Stomach (tissue), 9 donors: ENCODE measurements around the gene COX4I2. TPM values are rescaled to one million over a fixed set of nuclear protein-coding genes. Genes with fewer than 3 reads are reported as not detected.
A peak's percentile ranks its signal among the peaks of the same experiment; 100 is the strongest.

ENCODE experiments used
- DNase-seq, 2 donors: peaks; one replicate each; pipeline versions ENCODE4 v3.0.0 to v3.0.0-alpha.2; 2013 to 2019
- H3K27ac ChIP-seq, 5 donors: fragments of 200-600 bp in 4 of 5; sonication (generic) in 4 of 5; one replicate each; pipeline ENCODE4 v1.5.1; 2013 to 2019; ENCODE audit warnings: mild to moderate bottlenecking in 1 of 5, moderate library complexity in 1 of 5
- H3K27me3 ChIP-seq, 3 donors: fragments of 200-600 bp; sonication (generic); one replicate each; pipeline ENCODE4 v1.5.1; 2017 to 2019; ENCODE audit warnings: mixed run types in 1 of 3
- H3K36me3 ChIP-seq, 4 donors: fragments of 200-600 bp; sonication (generic); 1 replicate in 3 of 4; 2 replicates in 1 of 4; pipeline ENCODE4 v1.5.1; 2016 to 2019
- H3K4me1 ChIP-seq, 4 donors: fragments of 200-600 bp; sonication (generic); one replicate each; pipeline ENCODE4 v1.5.1; 2016 to 2019
- H3K4me3 ChIP-seq, 4 donors: fragments of 200-600 bp; sonication (generic) in 3 of 4; one replicate each; pipeline ENCODE4 v1.5.1; 2016 to 2019; ENCODE audit warnings: mild to moderate bottlenecking in 1 of 4
- H3K9me3 ChIP-seq, 4 donors: fragments of 200-600 bp; sonication (generic); one replicate each; pipeline ENCODE4 v1.5.1; 2016 to 2019
- EP300 ChIP-seq: sonication (generic); formaldehyde crosslinking; IDR thresholded peaks from one replicate; pipeline ENCODE4 v1.6.1; 2017; ENCODE audit warnings: antibody characterized with exemption
- POLR2A ChIP-seq, 4 donors: fragments of 450-650 bp; IDR thresholded peaks; one replicate each; pipeline ENCODE4 v1.6.1; 2016; ENCODE audit warnings: antibody characterized with exemption in 4 of 4, control low read depth in 2 of 4, mild to moderate bottlenecking in 1 of 4, moderate library complexity in 1 of 4
- POLR2AphosphoS5 ChIP-seq, 3 donors: sonication (generic); formaldehyde crosslinking; IDR thresholded peaks; one replicate each; pipeline ENCODE4 v1.6.1; 2016; ENCODE audit warnings: antibody characterized with exemption in 3 of 3
- WGBS, 5 donors: extraction: QIAGEN DNeasy Blood & Tissue Kit in 3 of 5; methylation state at CpG; one replicate each; pipeline versions ENCODE4 v1.1.5 to v1.1.7; 2013 to 2018; 5-methylcytosine and 5-hydroxymethylcytosine counted together
- intact Hi-C: fragments of 100-400 bp; cut with DNase I; formaldehyde crosslinking; loops from one replicate; pipeline ENCODE4 v1.15.1; 2023; ENCODE audit warnings: low total_unique reads
- polyA plus RNA-seq, 3 donors: library from polyadenylated mRNA; stranded (reverse); fragments of 200-250 nt; gene quantifications; one replicate each; pipeline ENCODE4 v1.2.3, GENCODE V29; 2013
- total RNA-seq, 5 donors: library from RNA; depleted of rRNA; stranded (reverse); fragments of >200 nt; gene quantifications; one replicate each; pipeline versions ENCODE4 v1.1.0 to v1.2.3, GENCODE V29; 2014 to 2016
- TF ChIP-seq, protein P1 (sequence below), 7 experiments: fragments of 450-650 bp in 4 of 7; fragments of 200-600 bp in 3 of 7; sonication (generic) in 3 of 7; IDR thresholded peaks; one replicate each; pipeline ENCODE4 v1.5.1; 2016 to 2019; ENCODE audit warnings: antibody characterized with exemption in 7 of 7, control low read depth in 2 of 7, mild to moderate bottlenecking in 1 of 7
- donor health status: healthy with polysubstance abuse.
- donor health status: Bipolar disorder and iron deficiency.
- donor health status: healthy.

The COX4I2 gene
- total and polyA plus RNA-seq, 8 donors: 1.8 to 6.7 (median 4.2) TPM; not detected in 3

DNA sequence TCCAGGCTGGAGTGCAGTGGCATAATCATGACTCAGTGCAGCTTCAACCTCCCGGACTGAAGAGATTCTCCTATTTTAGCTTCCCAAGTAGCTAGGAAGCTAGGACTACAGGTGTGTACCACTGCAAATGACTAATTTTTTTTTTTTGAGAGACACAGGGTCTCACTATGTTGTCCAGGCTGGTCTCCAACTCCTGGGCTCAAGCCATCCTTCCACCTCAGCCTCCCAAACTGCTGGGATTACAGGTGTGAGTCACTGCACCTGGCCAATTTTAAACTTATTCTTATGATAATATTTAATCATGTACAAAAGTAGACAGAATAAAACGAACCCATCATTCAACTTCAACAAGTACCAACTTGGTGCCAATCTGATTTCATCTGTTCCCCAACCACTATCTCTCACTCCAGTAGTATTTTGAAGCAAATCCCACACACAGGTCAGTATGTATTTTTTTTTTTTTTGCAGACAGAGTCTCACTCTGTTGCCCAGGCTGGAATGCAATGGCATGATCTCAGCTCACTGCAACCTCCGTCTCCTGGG lies 52.5 kb downstream of the COX4I2 start:
- Histone ChIP-seq H3K36me3 (peaks cover 0 to 62% (median 45%) of the 10 kb centered on the region in 4 donors), H3K9me3 (no peaks in the 10 kb centered on the region), H3K4me3 (no peak overlapping the region), H3K4me1 (peaks cover 21 to 82% (median 49%) of the 10 kb centered on the region in 4 donors), H3K27ac (peak overlapping the region in 1 of 5 donors; percentile 34), H3K27me3 (no peaks in the 10 kb centered on the region)
- no peak for DNase-seq
- WGBS, 5 donors: 76 to 86% (median 79%) methylated on average over 3 of the region's 3 CpGs
- intact Hi-C loops: no loop called here
- TF ChIP-seq, protein P1, sequence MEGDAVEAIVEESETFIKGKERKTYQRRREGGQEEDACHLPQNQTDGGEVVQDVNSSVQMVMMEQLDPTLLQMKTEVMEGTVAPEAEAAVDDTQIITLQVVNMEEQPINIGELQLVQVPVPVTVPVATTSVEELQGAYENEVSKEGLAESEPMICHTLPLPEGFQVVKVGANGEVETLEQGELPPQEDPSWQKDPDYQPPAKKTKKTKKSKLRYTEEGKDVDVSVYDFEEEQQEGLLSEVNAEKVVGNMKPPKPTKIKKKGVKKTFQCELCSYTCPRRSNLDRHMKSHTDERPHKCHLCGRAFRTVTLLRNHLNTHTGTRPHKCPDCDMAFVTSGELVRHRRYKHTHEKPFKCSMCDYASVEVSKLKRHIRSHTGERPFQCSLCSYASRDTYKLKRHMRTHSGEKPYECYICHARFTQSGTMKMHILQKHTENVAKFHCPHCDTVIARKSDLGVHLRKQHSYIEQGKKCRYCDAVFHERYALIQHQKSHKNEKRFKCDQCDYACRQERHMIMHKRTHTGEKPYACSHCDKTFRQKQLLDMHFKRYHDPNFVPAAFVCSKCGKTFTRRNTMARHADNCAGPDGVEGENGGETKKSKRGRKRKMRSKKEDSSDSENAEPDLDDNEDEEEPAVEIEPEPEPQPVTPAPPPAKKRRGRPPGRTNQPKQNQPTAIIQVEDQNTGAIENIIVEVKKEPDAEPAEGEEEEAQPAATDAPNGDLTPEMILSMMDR (IDR thresholded peaks at IDR 0.05): no peak
- TF ChIP-seq POLR2AphosphoS5 (IDR thresholded peaks at IDR 0.05) (no peak), EP300 (no peak), POLR2A (IDR thresholded peaks at IDR 0.05) (no peak)

DNA sequence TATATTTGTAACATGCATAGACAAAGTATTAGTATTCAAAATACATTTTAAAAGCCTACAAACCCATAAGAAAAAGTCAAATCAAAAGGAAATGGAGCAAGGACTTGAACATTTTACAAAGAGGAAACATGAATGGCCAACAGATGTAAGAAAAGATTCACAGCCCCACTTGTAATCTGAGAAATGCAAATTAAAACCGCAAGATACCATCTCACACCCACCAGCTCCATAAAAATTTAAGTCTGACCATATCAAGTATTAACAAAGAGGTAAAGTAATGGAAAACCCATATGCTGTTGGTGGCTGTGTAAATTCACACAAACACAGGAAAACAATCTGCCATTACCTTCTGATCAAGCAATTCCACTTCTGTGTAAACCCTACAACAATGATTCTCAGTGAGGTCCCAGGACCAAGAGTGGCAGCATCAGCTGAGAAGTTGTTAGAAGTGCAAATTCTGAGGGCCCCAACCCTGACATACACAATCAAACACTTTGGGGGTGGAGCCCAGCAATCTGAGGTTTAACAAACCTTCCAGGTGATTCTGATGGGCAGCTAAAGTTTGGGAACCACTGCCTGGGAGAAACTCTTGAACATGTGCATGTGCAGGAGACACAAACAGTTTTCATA lies 54.0 kb downstream of the COX4I2 start:
- 34 to 48% (median 39%) methylated on average over 1 of the region's 1 CpG for WGBS, 5 donors
- H3K4me3 ChIP-seq: no peak overlapping the region
- peaks cover 0 to 63% (median 44%) of the 10 kb centered on the region in 4 donors for H3K36me3 ChIP-seq
- no peak for DNase-seq
- H3K9me3 ChIP-seq: no peaks in the 10 kb centered on the region
- no peaks in the 10 kb centered on the region for H3K27me3 ChIP-seq
- intact Hi-C loops: no loop called here
- peak overlapping the region in 3 of 5 donors; percentile 8 to 52 (median 8) for H3K27ac ChIP-seq
- TF ChIP-seq POLR2AphosphoS5 (IDR thresholded peaks at IDR 0.05): no peak
- TF ChIP-seq, protein P1 (IDR thresholded peaks at IDR 0.05): no peak
- TF ChIP-seq EP300: no peak
- TF ChIP-seq POLR2A (IDR thresholded peaks at IDR 0.05): no peak
- peaks cover 29 to 85% (median 45%) of the 10 kb centered on the region in 4 donors for H3K4me1 ChIP-seq

DNA sequence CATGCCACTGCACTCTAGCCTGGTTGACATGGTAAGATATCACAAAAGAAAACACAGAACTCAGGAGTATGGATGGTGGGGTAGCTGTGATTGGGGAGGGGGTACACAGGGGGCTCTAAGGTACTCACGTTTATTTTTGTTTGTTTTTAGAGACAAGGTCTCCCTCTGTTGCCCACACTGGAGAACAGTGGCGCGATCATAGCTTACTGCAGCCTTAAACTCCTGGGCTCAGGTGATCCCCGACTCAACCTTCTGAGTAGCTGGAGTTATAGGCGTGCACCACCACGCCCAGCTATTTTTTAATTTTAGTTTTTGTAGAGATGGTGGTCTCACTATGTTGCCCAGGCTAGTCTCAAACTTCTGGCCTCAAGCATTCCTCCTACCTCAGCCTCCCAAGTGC lies 55.7 kb downstream of the COX4I2 start:
- Histone ChIP-seq H3K27ac (peak overlapping the region in 4 of 5 donors; percentile 47 to 98 (median 74)), H3K36me3 (peaks cover 0 to 56% (median 40%) of the 10 kb centered on the region in 4 donors)

DNA sequence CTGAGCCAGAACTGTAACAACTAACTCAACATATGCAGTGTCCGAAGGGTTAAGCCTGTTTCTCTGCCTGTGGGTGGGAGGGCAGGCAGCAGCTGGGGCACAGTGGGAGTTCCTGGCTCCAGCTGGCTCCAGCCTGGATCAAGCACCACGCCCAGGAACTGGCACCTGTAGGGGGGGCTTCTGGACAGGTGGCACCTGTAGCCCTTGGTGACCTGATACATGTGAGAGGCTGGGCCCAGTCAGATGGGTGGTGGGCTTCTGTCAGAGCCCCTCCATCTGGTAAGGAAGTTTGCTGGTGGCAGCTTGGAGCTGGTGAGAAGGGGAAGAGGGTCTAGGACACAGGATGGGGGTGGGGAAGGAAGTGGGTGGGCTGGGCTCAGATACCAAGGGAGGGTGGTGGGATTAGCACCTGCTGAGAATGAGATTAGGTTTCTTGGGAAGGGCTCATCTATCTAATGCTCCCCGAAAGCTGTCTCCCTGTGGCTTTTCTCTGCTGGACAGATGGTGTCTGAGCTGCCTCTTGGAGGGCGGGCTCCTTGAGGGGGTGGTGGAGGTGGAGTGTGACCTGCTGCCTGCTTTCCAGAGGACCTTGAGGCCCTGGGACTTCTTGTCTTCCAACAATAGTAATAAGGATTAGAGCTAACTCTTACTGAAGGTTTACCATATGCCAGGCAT lies 56.4 kb downstream of the COX4I2 start:
- Histone ChIP-seq H3K4me1 (peaks cover 41 to 89% (median 50%) of the 10 kb centered on the region in 4 donors), H3K9me3 (no peaks in the 10 kb centered on the region), H3K27ac (peak overlapping the region; percentile 45 to 98 (median 59)), H3K4me3 (no peak overlapping the region), H3K36me3 (peaks cover 0 to 57% (median 37%) of the 10 kb centered on the region in 4 donors), H3K27me3 (no peaks in the 10 kb centered on the region)
- intact Hi-C loops: no loop called here
- WGBS, 5 donors: 62 to 73% (median 71%) methylated on average over 4 of the region's 4 CpGs
- DNase-seq: peak in 1 of 2 donors; percentile 73
- no peak for TF ChIP-seq POLR2A (IDR thresholded peaks at IDR 0.05)
- no peak for TF ChIP-seq POLR2AphosphoS5 (IDR thresholded peaks at IDR 0.05)
- no peak for TF ChIP-seq EP300
- TF ChIP-seq, protein P1 (IDR thresholded peaks at IDR 0.05): no peak

More for the DNA sequence above, 55.7 kb downstream of the COX4I2 start:
- H3K4me3 ChIP-seq: no peak overlapping the region
- intact Hi-C loops: no loop called here
- TF ChIP-seq EP300: no peak
- no peak for TF ChIP-seq POLR2AphosphoS5 (IDR thresholded peaks at IDR 0.05)
- TF ChIP-seq, protein P1 (IDR thresholded peaks at IDR 0.05): no peak
- TF ChIP-seq POLR2A (IDR thresholded peaks at IDR 0.05): no peak
- WGBS, 5 donors: 66 to 87% (median 73%) methylated on average over 6 of the region's 6 CpGs
- no peaks in the 10 kb centered on the region for H3K9me3 ChIP-seq
- no peak for DNase-seq
- peaks cover 34 to 88% (median 44%) of the 10 kb centered on the region in 4 donors for H3K4me1 ChIP-seq
- no peaks in the 10 kb centered on the region for H3K27me3 ChIP-seq
